Parathyroid adenoma (tissue), 2 donors: ENCODE data around the gene PAXX.

Source experiments
- H2AFZ ChIP-seq: fragments of 300-600 bp; sonication (generic); one replicate; pipeline ENCODE4 v1.7.0; 2017; ENCODE audit warnings: antibody characterized with exemption, mild to moderate bottlenecking
- H3K27ac ChIP-seq: fragments of 300-600 bp; sonication (generic); one replicate; pipeline ENCODE4 v1.7.0; 2017
- H3K27me3 ChIP-seq: fragments of 300-600 bp; sonication (generic); one replicate; pipeline ENCODE4 v1.7.0; 2017; ENCODE audit warnings: low read length; ENCODE audit not compliant: control insufficient read depth, insufficient read depth
- H3K36me3 ChIP-seq: fragments of 300-600 bp; sonication (generic); one replicate; pipeline ENCODE4 v1.7.0; 2017; ENCODE audit warnings: low read length; ENCODE audit not compliant: control insufficient read depth, insufficient read depth
- H3K4me1 ChIP-seq: fragments of 300-600 bp; sonication (generic); one replicate; pipeline ENCODE4 v1.7.0; 2017; ENCODE audit warnings: control low read depth
- H3K4me2 ChIP-seq: fragments of 300-600 bp; sonication (generic); one replicate; pipeline ENCODE4 v1.7.0; 2017; ENCODE audit warnings: low read length
- H3K4me3 ChIP-seq: fragments of 300-600 bp; sonication (generic); one replicate; pipeline ENCODE4 v1.7.0; 2017; ENCODE audit warnings: low read depth, low read length
- H3K79me2 ChIP-seq: fragments of 300-600 bp; sonication (generic); one replicate; pipeline ENCODE4 v1.7.0; 2017; ENCODE audit warnings: control low read depth
- H3K9ac ChIP-seq: fragments of 300-600 bp; sonication (generic); one replicate; pipeline ENCODE4 v1.7.0; 2017; ENCODE audit warnings: mild to moderate bottlenecking
- H3K9me3 ChIP-seq: fragments of 300-600 bp; sonication (generic); one replicate; pipeline ENCODE4 v1.7.0; 2017; ENCODE audit warnings: low read length; ENCODE audit not compliant: control insufficient read depth
- TF ChIP-seq, protein P1 (sequence below): fragments of 300-600 bp; sonication (generic); IDR thresholded peaks from one replicate; pipeline ENCODE4 v1.7.0; 2017; ENCODE audit warnings: antibody characterized with exemption, mild to moderate bottlenecking
- donor health status: primary hyperparathyroidism.

The PAXX gene

GRCh38 chr9:137021979-137022661, 29.9 kb downstream of the PAXX start:
- Histone ChIP-seq H3K36me3 (no peaks in the 10 kb centered on the region), H3K79me2 (peaks cover 1% of the 10 kb centered on the region), H3K4me2 (no peak overlapping the region), H3K27me3 (no peaks in the 10 kb centered on the region), H3K9me3 (no peaks in the 10 kb centered on the region), H3K4me3 (no peak overlapping the region), H3K9ac (no peak overlapping the region), H3K27ac (no peak overlapping the region), H3K4me1 (peaks cover 8% of the 10 kb centered on the region), H2AFZ (no peak overlapping the region)
- TF ChIP-seq, protein P1, sequence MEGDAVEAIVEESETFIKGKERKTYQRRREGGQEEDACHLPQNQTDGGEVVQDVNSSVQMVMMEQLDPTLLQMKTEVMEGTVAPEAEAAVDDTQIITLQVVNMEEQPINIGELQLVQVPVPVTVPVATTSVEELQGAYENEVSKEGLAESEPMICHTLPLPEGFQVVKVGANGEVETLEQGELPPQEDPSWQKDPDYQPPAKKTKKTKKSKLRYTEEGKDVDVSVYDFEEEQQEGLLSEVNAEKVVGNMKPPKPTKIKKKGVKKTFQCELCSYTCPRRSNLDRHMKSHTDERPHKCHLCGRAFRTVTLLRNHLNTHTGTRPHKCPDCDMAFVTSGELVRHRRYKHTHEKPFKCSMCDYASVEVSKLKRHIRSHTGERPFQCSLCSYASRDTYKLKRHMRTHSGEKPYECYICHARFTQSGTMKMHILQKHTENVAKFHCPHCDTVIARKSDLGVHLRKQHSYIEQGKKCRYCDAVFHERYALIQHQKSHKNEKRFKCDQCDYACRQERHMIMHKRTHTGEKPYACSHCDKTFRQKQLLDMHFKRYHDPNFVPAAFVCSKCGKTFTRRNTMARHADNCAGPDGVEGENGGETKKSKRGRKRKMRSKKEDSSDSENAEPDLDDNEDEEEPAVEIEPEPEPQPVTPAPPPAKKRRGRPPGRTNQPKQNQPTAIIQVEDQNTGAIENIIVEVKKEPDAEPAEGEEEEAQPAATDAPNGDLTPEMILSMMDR = no peak

DNA sequence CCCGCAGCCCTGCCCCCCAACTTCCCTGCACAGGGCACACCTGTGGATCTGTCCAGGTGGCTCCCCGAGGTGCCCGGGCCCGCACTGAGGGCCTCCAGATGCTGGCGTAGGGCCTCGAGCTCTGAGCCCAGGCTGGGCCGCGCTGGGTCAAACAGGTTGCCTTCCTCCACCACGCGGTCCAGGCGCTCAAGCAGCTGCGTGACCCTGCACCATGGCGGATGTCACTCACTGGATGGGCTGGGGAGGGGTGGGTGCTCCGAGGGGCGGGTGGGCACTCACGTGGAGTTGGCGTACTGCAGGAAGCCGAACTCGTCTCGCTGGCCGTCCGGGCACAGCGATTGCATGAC, 30.4 kb downstream of the PAXX start:
- Histone ChIP-seq H3K27me3 (no peaks in the 10 kb centered on the region), H3K9me3 (no peaks in the 10 kb centered on the region), H3K4me2 (no peak overlapping the region), H3K9ac (no peak overlapping the region), H2AFZ (no peak overlapping the region), H3K79me2 (peaks cover 3% of the 10 kb centered on the region), H3K4me1 (peaks cover 9% of the 10 kb centered on the region), H3K4me3 (no peak overlapping the region), H3K27ac (no peak overlapping the region), H3K36me3 (no peaks in the 10 kb centered on the region)
- TF ChIP-seq, protein P1 = no peak

- Histone ChIP-seq H3K27ac (no peak overlapping the region), H3K4me2 (no peak overlapping the region), H3K4me3 (no peak overlapping the region), H3K27me3 (no peaks in the 10 kb centered on the region), H3K36me3 (no peaks in the 10 kb centered on the region), H2AFZ (no peak overlapping the region), H3K9ac (no peak overlapping the region), H3K79me2 (peaks cover 3% of the 10 kb centered on the region), H3K4me1 (peaks cover 9% of the 10 kb centered on the region), H3K9me3 (no peaks in the 10 kb centered on the region)
- TF ChIP-seq, protein P1 = no peak
These were observed 30.9 kb downstream of the PAXX start for GRCh38 chr9:137023157-137023556.

DNA sequence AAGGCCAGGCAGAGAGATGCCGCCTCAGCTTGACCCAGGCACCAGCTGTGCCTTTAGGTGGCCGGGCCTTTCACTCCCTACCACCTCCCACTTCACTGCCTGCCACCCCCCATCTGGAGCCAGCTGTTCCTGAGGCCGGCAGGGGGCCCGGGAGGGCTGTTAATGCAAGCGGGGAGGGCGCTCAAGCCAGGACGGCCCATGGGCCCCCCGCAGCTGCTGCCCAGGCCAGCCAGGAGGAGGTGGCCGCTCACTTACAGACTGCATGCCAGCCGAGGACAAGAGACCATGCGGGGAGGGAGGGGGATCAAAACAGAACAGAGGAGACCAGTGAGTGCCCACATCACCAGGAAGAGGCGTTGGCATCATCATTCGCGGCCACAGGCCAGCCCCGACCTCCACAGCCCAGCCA, 31.4 kb downstream of the PAXX start:
- peaks cover 3% of the 10 kb centered on the region for H3K79me2 ChIP-seq
- no peak overlapping the region for H3K4me3 ChIP-seq
- peaks cover 9% of the 10 kb centered on the region for H3K4me1 ChIP-seq
- TF ChIP-seq, protein P1 = no peak
- H3K9ac ChIP-seq = no peak overlapping the region
- no peaks in the 10 kb centered on the region for H3K27me3 ChIP-seq
- H3K9me3 ChIP-seq = no peaks in the 10 kb centered on the region
- no peak overlapping the region for H2AFZ ChIP-seq
- no peaks in the 10 kb centered on the region for H3K36me3 ChIP-seq
- H3K27ac ChIP-seq = no peak overlapping the region
- H3K4me2 ChIP-seq = no peak overlapping the region

GRCh38 chr9:137025517-137025966, 33.3 kb downstream of the PAXX start:
- peak overlapping the region; percentile 84 for H3K4me2 ChIP-seq
- H3K36me3 ChIP-seq = no peaks in the 10 kb centered on the region
- peak overlapping the region; percentile 48 for H3K4me3 ChIP-seq
- peaks cover 12% of the 10 kb centered on the region for H3K4me1 ChIP-seq
- TF ChIP-seq, protein P1 = peak; percentile 29
- H3K79me2 ChIP-seq = peaks cover 3% of the 10 kb centered on the region
- no peaks in the 10 kb centered on the region for H3K27me3 ChIP-seq
- no peak overlapping the region for H2AFZ ChIP-seq
- no peak overlapping the region for H3K9ac ChIP-seq
- no peaks in the 10 kb centered on the region for H3K9me3 ChIP-seq
- H3K27ac ChIP-seq = peak overlapping the region; percentile 64
